Amygdala (tissue), 56 donors: ENCODE data around the gene MAP7.

Source experiments
- DNase-seq, 56 donors: peaks; one replicate each; lab custom pipeline; 2025; lab: John Stamatoyannopoulos, UW

The MAP7 gene

DNA sequence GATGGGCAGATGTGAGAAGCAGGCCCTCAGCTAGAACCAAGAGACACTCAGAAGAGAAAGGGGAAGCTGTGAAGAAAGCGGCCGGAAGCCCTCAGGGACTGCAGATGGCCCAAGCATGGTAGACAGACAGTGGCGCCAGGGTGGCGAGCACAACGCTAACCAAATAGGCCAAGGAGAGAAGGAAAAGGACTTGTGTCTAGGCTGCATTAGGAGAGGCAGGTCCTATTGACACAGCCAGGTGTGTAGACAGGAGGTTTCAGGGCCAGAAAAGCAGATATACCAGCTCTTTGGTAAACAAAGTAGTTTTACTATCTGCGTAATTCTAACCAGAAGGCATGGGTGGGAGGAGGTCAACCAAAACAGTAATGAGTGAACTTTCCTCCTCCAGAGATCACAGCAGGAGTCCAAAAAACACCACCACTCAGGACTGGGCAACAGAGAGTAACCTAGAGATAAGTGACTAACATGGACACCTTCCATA lies 15.8 kb upstream of the MAP7 start:
- peak in 1 of 56 donors; percentile 6 for DNase-seq

DNA sequence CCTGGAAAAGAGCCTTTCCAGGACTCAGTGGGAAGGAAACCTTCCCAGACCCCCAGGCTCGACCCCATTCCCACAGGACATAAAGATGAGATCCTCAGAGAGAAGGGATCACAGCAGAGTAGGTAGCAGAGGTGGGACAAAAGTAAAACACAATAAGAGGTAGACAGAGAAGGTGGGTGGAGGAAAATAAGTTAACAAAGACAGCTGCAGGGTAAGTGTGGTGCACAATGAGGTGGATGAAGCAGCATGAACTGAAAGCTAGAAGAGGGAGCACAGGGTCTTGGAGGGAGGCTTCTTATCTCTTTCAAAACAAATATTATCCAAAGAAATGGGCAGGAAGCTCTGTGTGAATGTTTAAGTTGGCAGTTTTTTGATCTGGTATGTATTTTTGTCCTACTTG lies 14.0 kb upstream of the MAP7 start:
- no peak for DNase-seq

DNA sequence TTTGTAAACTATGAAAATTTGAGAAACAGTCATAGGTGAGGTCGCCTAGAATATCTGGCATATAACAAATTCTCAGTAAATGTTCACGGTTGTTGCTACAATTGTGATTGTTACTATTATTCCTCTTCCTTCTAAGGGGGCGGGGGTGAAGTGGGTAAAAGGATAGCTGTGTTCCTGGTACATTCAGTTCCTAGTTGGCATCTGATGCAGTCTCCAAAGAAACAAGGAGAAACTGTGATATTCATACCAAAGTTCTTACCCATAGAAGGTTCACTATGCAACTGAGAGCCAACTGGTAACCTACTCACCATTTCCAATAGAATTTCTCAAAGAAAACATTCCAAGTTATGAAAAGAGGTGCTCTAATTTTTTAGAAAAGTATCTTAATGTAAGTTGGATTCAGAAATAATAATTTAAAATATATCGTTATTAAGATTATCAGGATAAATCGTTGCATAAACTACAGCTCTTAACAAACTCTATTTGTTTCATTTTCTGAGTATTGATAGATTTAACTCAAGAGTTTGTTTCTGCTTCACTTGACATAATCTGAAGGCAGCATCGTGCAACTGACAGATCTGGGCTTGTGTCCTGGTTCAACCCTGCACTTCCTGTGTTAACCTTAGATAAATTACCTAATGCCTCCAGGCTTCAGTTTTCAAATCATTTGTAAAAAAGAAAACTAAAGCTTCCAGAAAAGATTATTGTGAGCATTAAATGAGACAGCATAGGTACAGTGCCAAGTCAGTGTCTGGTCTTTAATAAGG lies 13.3 kb upstream of the MAP7 start:
- DNase-seq, result peak in 1 of 56 donors; percentile 9

DNA sequence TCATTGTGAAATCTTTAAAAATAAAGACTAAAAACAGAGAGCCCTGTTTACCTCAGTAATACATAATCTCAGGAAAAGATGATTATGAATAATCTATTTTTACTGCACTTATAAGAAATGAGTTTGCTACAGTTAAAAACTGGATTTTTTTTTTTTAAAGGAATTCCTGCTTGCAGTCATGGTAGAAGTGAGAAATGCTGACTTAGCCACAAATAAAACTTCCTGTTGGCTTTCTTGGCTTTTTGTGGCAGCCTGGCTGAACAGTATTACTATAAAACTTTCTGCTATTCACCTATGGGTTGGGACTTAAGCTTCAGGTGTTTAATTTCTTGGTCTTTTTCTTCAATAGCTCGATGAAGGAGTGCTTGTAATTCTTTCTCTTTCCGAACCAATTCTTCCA lies 12.0 kb upstream of the MAP7 start:
- DNase-seq, result no peak

DNA sequence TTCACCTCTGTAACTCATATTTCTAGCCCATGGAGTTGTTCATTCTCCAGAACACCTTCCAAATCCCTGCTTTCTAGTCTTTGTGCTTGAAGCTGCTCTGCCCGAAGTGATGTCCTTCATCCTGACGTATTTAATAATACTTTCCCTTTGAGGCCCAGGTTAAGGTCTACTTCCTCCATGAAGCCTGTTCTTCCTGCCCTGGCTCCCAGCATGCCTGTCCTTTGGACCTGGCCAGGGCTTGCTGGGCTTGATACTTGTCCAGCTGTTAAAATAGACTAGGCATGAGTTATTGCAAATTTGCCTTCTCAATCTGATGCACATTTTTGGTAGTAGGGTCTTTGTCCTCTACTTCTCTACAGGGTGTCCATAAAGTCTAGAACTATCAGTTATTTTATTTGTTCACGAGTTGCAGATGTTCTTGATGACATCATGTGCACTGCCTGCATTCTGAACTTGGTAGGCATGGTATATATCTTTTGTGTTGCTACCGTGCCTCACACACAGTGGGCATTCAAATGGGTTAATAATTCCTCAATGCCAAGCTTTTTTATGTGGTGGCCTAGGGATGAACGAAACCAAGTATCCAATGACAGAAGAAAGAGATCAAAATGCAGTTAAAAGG lies 3.1 kb upstream of the MAP7 start:
- no peak for DNase-seq

DNA sequence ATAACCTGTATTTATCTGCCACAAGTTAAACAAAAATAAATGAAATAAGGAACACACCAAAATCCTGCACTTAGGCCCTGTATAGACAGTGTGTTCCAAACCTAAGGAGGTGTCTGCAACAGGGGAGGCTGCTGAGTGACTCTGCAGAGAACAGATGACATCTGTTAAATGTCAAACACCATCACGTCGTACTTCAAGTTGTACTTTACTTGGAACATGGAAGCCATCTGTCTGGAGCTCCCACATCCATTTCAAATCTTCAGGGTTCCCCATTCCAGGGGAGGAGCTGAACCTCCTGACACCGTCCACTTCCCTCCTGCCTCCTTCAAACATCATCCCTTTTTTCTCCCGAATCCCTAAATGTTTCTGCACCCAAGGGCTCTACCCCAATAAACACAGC lies 1.8 kb upstream of the MAP7 start:
- no peak for DNase-seq

DNA sequence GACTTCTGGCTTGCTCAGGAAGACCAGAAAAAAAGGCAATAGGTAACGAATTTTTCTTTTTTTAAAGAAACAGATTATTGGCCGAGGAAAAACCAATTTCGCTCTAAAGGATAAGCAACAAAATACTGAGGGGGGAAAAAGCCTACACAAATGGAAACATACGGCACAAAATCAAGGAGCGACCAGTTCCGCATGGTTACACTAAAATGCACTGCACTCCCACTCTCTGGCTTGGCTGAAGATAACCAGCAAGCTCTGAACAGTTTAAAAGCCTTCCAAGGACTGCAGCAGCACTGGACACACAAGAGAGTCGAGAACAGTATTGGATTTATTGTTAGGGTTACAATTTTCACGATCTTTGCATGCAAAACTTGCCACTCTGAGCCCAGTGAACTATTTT lies 881 bp upstream of the MAP7 start:
- DNase-seq, result no peak

DNA sequence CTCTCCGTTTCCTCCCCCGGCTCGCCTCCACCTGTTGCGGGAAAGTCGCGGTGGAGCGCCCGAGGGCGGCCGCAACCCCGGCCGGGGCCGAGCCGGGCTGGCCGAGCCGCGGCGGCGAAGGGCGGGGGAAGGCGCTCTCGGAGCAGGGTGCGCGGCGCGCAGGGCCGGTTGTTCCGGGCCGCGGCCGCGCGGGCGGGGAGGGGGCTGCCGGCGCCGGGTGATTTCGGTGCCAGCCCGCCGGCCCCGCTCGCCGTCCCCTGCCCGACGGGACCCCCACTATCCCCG lies 235 bp downstream of the MAP7 start:
- DNase-seq, result peak in 2 of 56 donors; percentile 18 to 51

DNA sequence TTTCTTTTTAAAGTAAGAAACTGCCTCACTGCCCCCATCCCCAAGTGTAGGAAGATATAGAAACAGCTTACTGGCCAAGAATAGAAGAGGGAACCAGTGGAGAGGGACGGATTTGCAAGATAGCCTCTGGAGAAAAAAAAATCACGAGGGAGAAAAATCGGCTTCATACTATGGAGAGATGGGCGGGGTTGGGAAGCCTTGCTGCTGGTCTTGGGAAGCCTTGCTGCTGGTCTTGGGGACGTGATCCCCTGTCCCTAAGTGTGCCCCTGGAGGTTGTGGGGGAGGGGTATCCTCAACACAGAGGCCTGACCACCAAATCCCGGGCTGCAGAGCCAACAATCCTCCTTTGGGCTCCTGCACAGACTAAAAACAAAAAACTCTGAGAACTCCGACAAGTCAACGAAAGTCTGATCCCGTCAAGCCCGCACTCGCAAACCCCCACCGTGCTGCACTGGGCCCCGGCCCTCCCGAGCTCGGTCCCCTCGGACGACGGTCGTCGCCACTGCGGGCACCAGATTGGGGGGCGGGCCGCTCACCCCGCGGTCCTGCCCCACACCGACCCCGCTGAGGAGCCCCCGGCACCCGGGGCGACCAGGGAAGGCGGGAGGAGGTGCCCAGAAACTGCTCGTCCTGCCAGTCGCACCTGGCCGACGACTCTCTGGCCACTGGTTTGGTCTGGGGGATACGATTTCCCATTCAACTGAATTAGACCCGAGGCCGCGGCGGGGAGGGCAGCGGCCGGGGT lies 750 bp downstream of the MAP7 start:
- peak in 18 of 56 donors; percentile 3 to 51 (median 26) for DNase-seq

DNA sequence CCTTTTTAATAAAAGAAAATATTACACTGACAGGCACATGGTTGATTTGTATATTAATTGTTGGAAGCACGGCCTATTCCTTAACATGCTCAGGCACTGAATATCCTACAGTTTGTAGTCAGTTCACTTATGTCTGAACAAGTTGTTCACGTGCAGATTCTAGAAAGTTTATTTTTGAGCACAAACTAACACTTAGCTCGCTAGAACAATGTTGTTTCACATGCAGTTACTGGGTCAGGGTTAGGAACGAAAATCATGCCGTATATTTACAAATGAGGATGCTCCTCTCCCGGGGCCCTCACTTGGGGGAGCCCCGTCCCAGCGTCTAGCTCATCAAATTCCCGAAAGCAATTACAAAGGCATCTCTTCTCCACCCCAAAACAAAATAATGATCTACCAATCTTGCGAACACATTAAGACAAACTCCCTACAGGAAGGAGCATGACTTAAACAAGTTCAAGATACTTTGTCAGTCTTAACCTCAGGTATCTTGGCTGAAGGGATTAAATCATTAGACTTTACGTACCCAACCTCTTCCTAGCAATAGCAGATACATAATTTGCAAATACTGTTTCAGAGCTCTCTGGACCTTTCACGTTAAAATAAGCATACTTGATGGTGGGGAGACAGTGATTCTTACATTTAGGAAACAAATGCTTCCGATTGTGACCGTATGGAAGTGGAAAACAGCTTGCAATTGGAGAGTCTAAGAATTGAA lies 1.5 kb downstream of the MAP7 start:
- peak in 2 of 56 donors; percentile 11 to 15 for DNase-seq

DNA sequence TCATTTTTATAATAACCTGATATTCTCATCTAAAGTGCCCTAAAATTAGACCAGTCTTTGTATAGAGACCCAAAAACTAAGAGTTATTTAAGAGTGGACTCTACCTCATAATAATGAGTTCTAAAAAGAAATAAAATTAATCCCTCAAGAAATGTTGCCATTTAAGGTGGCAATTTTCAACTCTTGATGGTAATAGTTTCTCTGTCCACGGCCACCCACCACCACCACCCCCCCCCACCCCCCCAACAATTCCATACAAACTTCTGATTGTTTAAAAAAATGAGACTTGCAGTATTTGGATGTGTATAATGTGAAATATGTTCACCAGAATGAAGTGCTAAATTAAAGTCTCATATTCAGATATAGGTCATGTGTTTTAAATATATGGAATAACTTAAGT lies 2.4 kb downstream of the MAP7 start:
- DNase-seq, result no peak

DNA sequence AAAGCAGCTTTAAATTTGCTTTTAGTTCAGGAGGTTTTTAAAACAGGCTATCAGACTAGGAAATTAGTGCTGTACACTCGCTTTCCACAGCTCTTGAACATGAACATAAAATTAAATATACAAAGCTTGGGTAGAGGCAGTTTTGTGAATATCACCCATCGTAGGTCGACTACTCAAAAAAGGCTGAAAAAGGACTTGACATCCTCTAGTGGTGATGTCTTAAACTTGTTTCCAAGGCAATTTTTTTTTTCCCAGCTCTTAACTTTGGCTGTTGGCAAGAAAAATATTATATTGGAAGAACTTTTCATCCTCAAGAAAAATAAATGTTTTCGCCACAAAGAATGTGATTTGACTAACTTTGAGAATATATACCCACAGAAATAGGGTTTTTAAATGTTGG lies 2.9 kb downstream of the MAP7 start:
- DNase-seq, result peak in 1 of 56 donors; percentile 54

DNA sequence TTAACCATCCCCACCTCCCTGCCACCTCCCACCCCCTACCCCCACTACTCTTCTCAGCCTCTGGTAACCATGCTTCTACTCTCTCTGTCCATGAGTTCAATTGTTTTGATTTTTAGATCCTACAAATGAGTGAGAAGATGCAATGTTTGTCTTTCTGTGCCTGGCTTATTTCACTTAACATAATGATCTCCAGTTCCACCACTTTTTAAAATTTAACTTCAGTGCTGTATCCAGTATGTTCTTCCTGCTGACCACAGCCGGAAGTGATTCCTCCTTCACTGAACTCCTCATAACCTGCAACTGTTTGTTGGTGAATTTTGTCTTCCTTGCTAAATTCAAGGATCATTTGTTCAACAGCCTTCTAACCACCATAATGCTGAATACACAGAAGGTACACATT lies 3.9 kb downstream of the MAP7 start:
- no peak for DNase-seq

DNA sequence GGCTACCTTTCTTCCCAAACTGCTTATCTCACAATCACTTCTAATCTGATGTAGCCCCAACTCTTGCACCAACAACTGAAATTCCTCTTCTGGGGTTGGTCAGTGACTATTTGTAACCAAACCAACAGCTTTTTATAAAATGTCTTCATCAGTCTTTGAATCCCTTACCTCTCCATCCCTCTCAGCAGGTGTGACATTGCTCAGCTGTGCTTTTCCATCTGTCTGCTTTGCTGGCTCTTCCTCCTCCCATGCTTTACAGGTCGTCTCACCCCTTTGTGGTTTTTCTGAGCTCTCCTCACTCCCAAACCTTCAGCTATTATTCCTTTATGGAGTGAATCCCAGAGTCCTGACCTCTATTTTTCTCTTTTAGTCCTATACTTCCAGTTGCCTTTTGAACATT lies 5.9 kb downstream of the MAP7 start:
- no peak for DNase-seq

DNA sequence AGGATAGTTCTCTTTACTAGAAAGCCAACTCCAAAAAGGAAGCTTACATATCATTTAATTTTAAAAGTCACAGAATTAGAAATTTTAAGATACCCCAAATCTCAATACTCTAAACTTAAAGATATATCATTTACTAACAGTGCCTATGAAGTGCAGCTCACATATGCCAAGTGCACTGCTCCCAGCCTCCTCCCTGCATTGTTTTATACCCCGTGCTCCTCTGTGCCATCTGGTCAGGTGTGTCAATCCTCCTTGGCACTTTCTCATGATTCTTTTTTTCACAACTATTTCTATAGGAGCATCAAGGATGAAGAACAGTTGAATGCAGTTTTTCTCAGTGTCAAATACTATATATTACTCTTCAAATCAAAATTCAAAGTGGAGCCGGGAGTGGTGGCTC lies 8.8 kb downstream of the MAP7 start:
- no peak for DNase-seq

DNA sequence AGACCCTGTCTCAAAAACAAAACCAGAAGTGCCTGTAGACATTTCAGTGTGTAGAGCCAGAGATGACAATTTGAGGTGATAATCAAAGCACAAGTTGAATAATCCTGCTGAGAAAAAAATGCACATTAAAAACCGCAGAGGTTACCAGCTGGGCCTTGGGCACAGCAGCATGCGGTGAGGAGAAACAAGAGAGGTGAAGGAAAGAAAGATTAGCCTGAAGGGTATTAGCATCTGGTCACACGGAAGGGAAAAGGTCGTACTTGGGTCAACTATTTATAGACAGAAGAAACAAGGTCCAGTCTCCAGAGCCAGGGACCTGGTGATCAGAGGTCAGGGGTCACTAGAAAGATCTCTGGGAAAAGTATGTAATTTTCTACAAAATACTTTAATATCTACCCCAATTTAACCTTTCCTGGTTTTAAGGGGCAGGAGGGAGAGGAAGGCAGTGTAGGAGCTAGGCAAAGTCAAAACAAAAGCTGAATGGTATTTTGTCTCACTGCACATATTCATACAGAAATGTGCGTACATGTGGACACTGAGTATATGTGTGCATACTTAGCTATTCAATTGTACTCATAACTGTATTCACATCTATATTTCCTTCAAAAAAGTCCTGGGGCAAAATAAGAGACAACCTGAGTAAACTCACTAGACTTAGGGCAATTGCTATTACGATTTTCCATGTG lies 10.1 kb downstream of the MAP7 start:
- DNase-seq, result no peak

DNA sequence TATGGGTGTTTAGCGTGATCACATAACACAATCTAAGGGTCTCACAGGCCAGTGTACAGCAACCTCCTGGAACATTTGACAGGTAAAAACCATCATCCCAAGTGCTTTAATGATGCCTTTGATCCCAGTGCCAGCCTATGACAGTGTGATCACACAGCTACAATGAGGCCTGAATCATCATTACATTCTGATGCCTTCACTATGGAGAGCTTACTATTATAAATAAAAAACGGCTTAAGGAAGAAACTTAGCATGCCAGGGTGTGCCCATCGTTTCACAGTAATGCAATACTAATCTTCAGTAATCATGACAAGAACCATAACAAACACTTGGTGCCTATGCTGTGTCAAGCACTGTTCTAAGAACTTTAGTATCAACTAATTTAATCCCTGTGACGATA lies 11.4 kb downstream of the MAP7 start:
- DNase-seq, result no peak

DNA sequence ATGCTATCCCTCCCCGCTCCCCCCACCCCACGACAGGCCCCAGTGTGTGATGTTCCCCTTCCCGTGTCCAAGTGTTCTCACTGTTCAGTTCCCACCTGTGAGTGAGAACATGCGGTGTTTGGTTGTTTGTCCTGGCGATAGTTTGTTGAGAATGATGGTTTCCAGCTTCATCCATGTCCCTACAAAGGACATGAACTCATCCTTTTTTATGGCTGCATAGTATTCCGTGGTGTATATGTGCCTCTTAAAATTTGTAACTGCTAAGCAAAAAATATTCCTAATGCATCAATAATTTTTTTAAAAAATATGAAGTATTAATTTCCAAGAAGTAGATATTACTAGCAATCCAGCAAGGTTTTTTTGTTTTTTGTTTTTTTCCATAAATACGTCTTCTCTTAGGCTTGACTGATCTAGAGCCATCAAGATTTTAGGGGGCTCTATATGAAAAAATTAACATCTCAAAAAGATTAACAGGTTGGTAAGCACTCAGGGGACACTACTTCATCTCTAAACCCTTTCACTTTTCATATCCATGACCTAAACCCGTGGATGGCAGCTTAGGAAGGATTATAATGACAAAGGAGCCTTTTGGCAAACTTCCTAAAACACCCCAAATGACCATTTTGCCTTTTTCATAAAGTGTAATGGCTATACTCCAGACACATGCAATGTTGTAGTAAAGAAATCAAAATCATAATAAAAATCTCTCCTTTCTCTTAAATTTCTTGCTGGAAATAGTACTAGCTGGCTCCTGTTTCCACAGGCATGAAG lies 14.2 kb downstream of the MAP7 start:
- no peak for DNase-seq

DNA sequence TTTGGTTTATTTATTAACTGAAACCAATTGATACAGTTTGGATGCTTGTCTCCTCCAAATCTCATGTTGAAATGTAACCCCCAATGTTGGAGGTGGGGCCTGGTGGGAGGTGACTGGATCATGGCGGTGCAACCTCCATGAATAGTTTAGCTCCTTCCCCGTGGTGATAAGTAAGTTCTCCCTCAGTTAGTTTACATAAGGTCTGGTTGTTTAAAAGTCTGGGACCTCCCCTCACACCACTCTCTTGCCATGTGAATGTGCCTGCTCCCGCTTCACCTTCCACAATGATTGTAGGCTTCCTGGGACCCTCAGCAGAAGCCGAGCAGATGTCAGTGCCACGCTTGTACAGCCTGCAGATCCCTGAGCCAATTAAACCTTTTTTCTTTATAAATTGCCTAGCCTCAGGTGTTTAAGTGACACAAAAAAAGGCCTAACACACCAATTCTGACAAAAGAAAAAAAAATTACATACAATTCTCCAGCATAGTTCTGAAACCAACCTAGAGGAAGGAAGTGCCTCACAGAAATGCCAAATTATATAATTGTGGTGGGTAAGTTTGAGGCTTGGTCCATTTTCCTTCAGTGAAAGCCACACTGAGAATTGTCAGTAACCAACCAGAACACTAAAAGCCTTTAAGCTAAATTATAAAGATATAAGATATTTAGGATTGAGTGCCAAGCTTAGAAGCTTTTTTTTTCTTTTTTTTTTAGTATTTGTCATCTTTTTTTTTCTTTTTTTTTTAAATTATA lies 15.0 kb downstream of the MAP7 start:
- no peak for DNase-seq
